ENCODE data around the gene FBXL17.
"Not testable (repeated sequence)": the region's sequence is repeated elsewhere in the genome, so short reads cannot be mapped to it uniquely, and the experiment has no call there.

The FBXL17 gene

GRCh38 chr5:108311682-108312081 lies 70.2 kb downstream of the FBXL17 start:
- Histone ChIP-seq H3K9ac (ENCODE audit: low read length) (no peak overlapping the region), H3K27ac (ENCODE audit: low read depth, low read length) (no peak overlapping the region), H3K36me3 (ENCODE audit: control insufficient read depth, insufficient read depth, low read length) (no peaks in the 10 kb centered on the region), H3K27me3 (ENCODE audit: control insufficient read depth, insufficient read depth, low read length) (no peaks in the 10 kb centered on the region), H3K9me3 (ENCODE audit: control insufficient read depth, insufficient read depth, low read depth, low read length) (no peaks in the 10 kb centered on the region), H3K4me1 (ENCODE audit: control insufficient read depth, insufficient read depth, low read length) (no peaks in the 10 kb centered on the region), H3K4me3 (ENCODE audit: low read depth, low read length) (no peak overlapping the region)

GRCh38 chr5:108303611-108304010 lies 78.3 kb downstream of the FBXL17 start:
- H3K27me3 ChIP-seq (ENCODE audit: control insufficient read depth, insufficient read depth, low read length), result no peaks in the 10 kb centered on the region
- no peaks in the 10 kb centered on the region for H3K36me3 ChIP-seq (ENCODE audit: control insufficient read depth, insufficient read depth, low read length)
- no peak overlapping the region for H3K9ac ChIP-seq (ENCODE audit: low read length)
- H3K4me3 ChIP-seq (ENCODE audit: low read depth, low read length), result no peak overlapping the region
- H3K9me3 ChIP-seq (ENCODE audit: control insufficient read depth, insufficient read depth, low read depth, low read length), result no peaks in the 10 kb centered on the region
- no peaks in the 10 kb centered on the region for H3K4me1 ChIP-seq (ENCODE audit: control insufficient read depth, insufficient read depth, low read length)
- H3K27ac ChIP-seq (ENCODE audit: low read depth, low read length), result no peak overlapping the region

- Histone ChIP-seq H3K9ac (ENCODE audit: low read length) (no peak overlapping the region), H3K4me1 (ENCODE audit: control insufficient read depth, insufficient read depth, low read length) (no peaks in the 10 kb centered on the region), H3K36me3 (ENCODE audit: control insufficient read depth, insufficient read depth, low read length) (no peaks in the 10 kb centered on the region), H3K27me3 (ENCODE audit: control insufficient read depth, insufficient read depth, low read length) (no peaks in the 10 kb centered on the region), H3K27ac (ENCODE audit: low read depth, low read length) (no peak overlapping the region), H3K9me3 (ENCODE audit: control insufficient read depth, insufficient read depth, low read depth, low read length) (no peaks in the 10 kb centered on the region), H3K4me3 (ENCODE audit: low read depth, low read length) (no peak overlapping the region)
Measured at GRCh38 chr5:108303086-108303485, 78.8 kb downstream of the FBXL17 start.

GRCh38 chr5:108297042-108297601 lies 84.8 kb downstream of the FBXL17 start:
- Histone ChIP-seq H3K9ac (ENCODE audit: low read length) (no peak overlapping the region), H3K9me3 (ENCODE audit: control insufficient read depth, insufficient read depth, low read depth, low read length) (no peaks in the 10 kb centered on the region), H3K27me3 (ENCODE audit: control insufficient read depth, insufficient read depth, low read length) (no peaks in the 10 kb centered on the region), H3K4me3 (ENCODE audit: low read depth, low read length) (no peak overlapping the region), H3K4me1 (ENCODE audit: control insufficient read depth, insufficient read depth, low read length) (no peaks in the 10 kb centered on the region), H3K36me3 (ENCODE audit: control insufficient read depth, insufficient read depth, low read length) (no peaks in the 10 kb centered on the region), H3K27ac (ENCODE audit: low read depth, low read length) (no peak overlapping the region)

GRCh38 chr5:108295578-108296368 lies 86.1 kb downstream of the FBXL17 start:
- Histone ChIP-seq H3K27me3 (ENCODE audit: control insufficient read depth, insufficient read depth, low read length) (no peaks in the 10 kb centered on the region), H3K4me3 (ENCODE audit: low read depth, low read length) (no peak overlapping the region), H3K9ac (ENCODE audit: low read length) (no peak overlapping the region), H3K36me3 (ENCODE audit: control insufficient read depth, insufficient read depth, low read length) (no peaks in the 10 kb centered on the region), H3K4me1 (ENCODE audit: control insufficient read depth, insufficient read depth, low read length) (no peaks in the 10 kb centered on the region), H3K27ac (ENCODE audit: low read depth, low read length) (no peak overlapping the region), H3K9me3 (ENCODE audit: control insufficient read depth, insufficient read depth, low read depth, low read length) (no peaks in the 10 kb centered on the region)

GRCh38 chr5:108280960-108281569 lies 100.8 kb downstream of the FBXL17 start:
- Histone ChIP-seq H3K9ac (ENCODE audit: low read length) (no peak overlapping the region), H3K4me3 (ENCODE audit: low read depth, low read length) (no peak overlapping the region), H3K27me3 (ENCODE audit: control insufficient read depth, insufficient read depth, low read length) (no peaks in the 10 kb centered on the region), H3K27ac (ENCODE audit: low read depth, low read length) (no peak overlapping the region), H3K4me1 (ENCODE audit: control insufficient read depth, insufficient read depth, low read length) (peaks cover 3% of the 10 kb centered on the region; the same call in 1 of the 2 replicates), H3K9me3 (ENCODE audit: control insufficient read depth, insufficient read depth, low read depth, low read length) (no peaks in the 10 kb centered on the region), H3K36me3 (ENCODE audit: control insufficient read depth, insufficient read depth, low read length) (no peaks in the 10 kb centered on the region)

- Histone ChIP-seq H3K9ac (ENCODE audit: low read length) (no peak overlapping the region), H3K36me3 (ENCODE audit: control insufficient read depth, insufficient read depth, low read length) (no peaks in the 10 kb centered on the region), H3K4me3 (ENCODE audit: low read depth, low read length) (no peak overlapping the region), H3K9me3 (ENCODE audit: control insufficient read depth, insufficient read depth, low read depth, low read length) (no peaks in the 10 kb centered on the region), H3K4me1 (ENCODE audit: control insufficient read depth, insufficient read depth, low read length) (peaks cover 3% of the 10 kb centered on the region; the same call in 1 of the 2 replicates), H3K27ac (ENCODE audit: low read depth, low read length) (no peak overlapping the region), H3K27me3 (ENCODE audit: control insufficient read depth, insufficient read depth, low read length) (no peaks in the 10 kb centered on the region)
Measured at GRCh38 chr5:108280248-108280647, 101.7 kb downstream of the FBXL17 start.

- Histone ChIP-seq H3K36me3 (ENCODE audit: control insufficient read depth, insufficient read depth, low read length) (no peaks in the 10 kb centered on the region), H3K27ac (ENCODE audit: low read depth, low read length) (no peak overlapping the region), H3K27me3 (ENCODE audit: control insufficient read depth, insufficient read depth, low read length) (no peaks in the 10 kb centered on the region), H3K9me3 (ENCODE audit: control insufficient read depth, insufficient read depth, low read depth, low read length) (no peaks in the 10 kb centered on the region), H3K4me1 (ENCODE audit: control insufficient read depth, insufficient read depth, low read length) (peaks cover 3% of the 10 kb centered on the region; the same call in 1 of the 2 replicates), H3K9ac (ENCODE audit: low read length) (no peak overlapping the region), H3K4me3 (ENCODE audit: low read depth, low read length) (no peak overlapping the region)
Measured at GRCh38 chr5:108278285-108279240, 103.3 kb downstream of the FBXL17 start.

GRCh38 chr5:108276187-108277050 lies 105.5 kb downstream of the FBXL17 start:
- Histone ChIP-seq H3K4me1 (ENCODE audit: control insufficient read depth, insufficient read depth, low read length) (peaks cover 3% of the 10 kb centered on the region; the same call in 1 of the 2 replicates), H3K27me3 (ENCODE audit: control insufficient read depth, insufficient read depth, low read length) (no peaks in the 10 kb centered on the region), H3K9me3 (ENCODE audit: control insufficient read depth, insufficient read depth, low read depth, low read length) (no peaks in the 10 kb centered on the region), H3K36me3 (ENCODE audit: control insufficient read depth, insufficient read depth, low read length) (no peaks in the 10 kb centered on the region), H3K27ac (ENCODE audit: low read depth, low read length) (no peak overlapping the region), H3K9ac (ENCODE audit: low read length) (no peak overlapping the region), H3K4me3 (ENCODE audit: low read depth, low read length) (no peak overlapping the region)

GRCh38 chr5:108274080-108274479 lies 107.8 kb downstream of the FBXL17 start:
- H3K27me3 ChIP-seq (ENCODE audit: control insufficient read depth, insufficient read depth, low read length); H3K36me3 ChIP-seq (ENCODE audit: control insufficient read depth, insufficient read depth, low read length); H3K4me1 ChIP-seq (ENCODE audit: control insufficient read depth, insufficient read depth, low read length); H3K9ac ChIP-seq (ENCODE audit: low read length); H3K27ac ChIP-seq (ENCODE audit: low read depth, low read length); H3K4me3 ChIP-seq (ENCODE audit: low read depth, low read length); H3K9me3 ChIP-seq (ENCODE audit: control insufficient read depth, insufficient read depth, low read depth, low read length): not testable (repeated sequence)
